Activated CD8-positive, alpha-beta memory T cell treated with anti-CD3 and anti-CD28 coated beads for 4 hours (primary cell): Measurements from ENCODE around the gene LAMA5.

ENCODE experiments used
- DNase-seq, 2 donors: peaks; one replicate each; pipeline ENCODE4 v3.0.0-alpha.2; 2020; ENCODE audit warnings: low read depth in 2 of 2

LAMA5 gene

GRCh38 chr20:62287759-62288534 is 79.2 kb downstream of the LAMA5 start:
- DNase-seq = no peak

GRCh38 chr20:62287129-62287528 is 80.0 kb downstream of the LAMA5 start:
- DNase-seq = no peak

- DNase-seq = no peak
Measured at GRCh38 chr20:62286493-62287064, 80.5 kb downstream of the LAMA5 start.

GRCh38 chr20:62285722-62286121 is 81.4 kb downstream of the LAMA5 start:
- DNase-seq = no peak

- DNase-seq = no peak
Measured at GRCh38 chr20:62285151-62285550, 82.0 kb downstream of the LAMA5 start.

- DNase-seq = no peak
Measured at GRCh38 chr20:62284448-62284847, 82.7 kb downstream of the LAMA5 start.

GRCh38 chr20:62282877-62283503 is 84.1 kb downstream of the LAMA5 start:
- no peak for DNase-seq

GRCh38 chr20:62282103-62282502 is 85.0 kb downstream of the LAMA5 start:
- no peak for DNase-seq

- no peak for DNase-seq
Measured at GRCh38 chr20:62281161-62281933, 85.8 kb downstream of the LAMA5 start.

- no peak for DNase-seq
Measured at GRCh38 chr20:62280303-62280702, 86.8 kb downstream of the LAMA5 start.

- DNase-seq = no peak
Measured at GRCh38 chr20:62277253-62277652, 89.9 kb downstream of the LAMA5 start.

- DNase-seq = no peak
Measured at GRCh38 chr20:62276439-62276838, 90.7 kb downstream of the LAMA5 start.

GRCh38 chr20:62275219-62275618 is 91.9 kb downstream of the LAMA5 start:
- no peak for DNase-seq

- DNase-seq = no peak
Measured at GRCh38 chr20:62274332-62274950, 92.7 kb downstream of the LAMA5 start.

GRCh38 chr20:62273416-62273815 is 93.7 kb downstream of the LAMA5 start:
- no peak for DNase-seq

GRCh38 chr20:62272200-62272599 is 94.9 kb downstream of the LAMA5 start:
- DNase-seq = no peak

GRCh38 chr20:62269871-62270270 is 97.2 kb downstream of the LAMA5 start:
- no peak for DNase-seq

GRCh38 chr20:62269378-62269777 is 97.7 kb downstream of the LAMA5 start:
- no peak for DNase-seq

- DNase-seq = no peak
Measured at GRCh38 chr20:62268228-62268900, 98.7 kb downstream of the LAMA5 start.

GRCh38 chr20:62267543-62267942 is 99.6 kb downstream of the LAMA5 start:
- DNase-seq = no peak

- no peak for DNase-seq
Measured at GRCh38 chr20:62266851-62267250, 100.3 kb downstream of the LAMA5 start.
